ACHN (cell line): Measurements from ENCODE around the gene GLDC.
"Not testable (repeated sequence)": the region's sequence is repeated elsewhere in the genome, so short reads cannot be mapped to it uniquely, and the experiment has no call there.

Experiments used
- DNase-seq: peaks from one replicate; pipeline ENCODE4 v3.0.0-alpha.2; 2015
- in situ Hi-C: cut with HindIII; loops from 2 replicates; pipeline ENCODE4 v1.10.0; 2017; ENCODE audit warnings: low sequenced_read_pairs, low pct_ligation_motif_present, low pct_unique_long_range_greater_than_20kb

GLDC gene

GRCh38 chr9:6551136-6551535 lies 94.4 kb downstream of the GLDC start:
- no peak for DNase-seq
- in situ Hi-C loops = no loop called here

DNA sequence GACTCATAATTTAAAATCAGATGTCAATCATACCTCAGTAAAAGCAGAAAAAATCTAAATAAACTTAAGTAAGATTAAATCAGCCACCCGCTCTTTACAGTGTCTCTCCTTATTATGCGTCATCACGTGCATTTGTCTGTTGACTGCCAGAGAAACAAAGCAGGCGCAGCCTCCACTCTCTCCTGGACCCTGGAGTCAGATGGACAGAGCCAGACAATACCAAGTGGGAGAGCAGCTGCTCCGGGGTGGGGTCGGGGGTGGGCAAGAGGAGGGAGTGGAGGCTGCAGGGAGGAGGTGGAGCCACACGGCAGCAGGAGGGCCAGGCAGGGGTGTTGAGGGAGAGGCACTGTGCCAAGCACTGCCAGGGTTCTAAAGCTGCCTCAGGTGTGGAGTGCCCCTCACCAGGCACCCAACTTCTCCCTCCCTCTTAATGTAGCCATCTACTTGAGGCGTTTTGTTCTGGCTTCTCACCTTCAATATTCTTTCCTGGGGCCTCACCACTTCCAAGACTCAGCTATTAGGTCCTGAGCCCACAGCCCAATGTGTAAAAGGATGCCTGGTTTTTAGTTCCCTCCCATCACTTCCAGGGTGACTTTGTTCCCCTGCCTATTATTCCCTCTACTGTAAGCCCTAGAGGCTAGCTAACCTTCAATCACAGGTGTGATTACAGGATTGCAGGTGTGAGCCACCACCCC lies 96.3 kb downstream of the GLDC start:
- in situ Hi-C loops = no loop called here
- DNase-seq = no peak

GRCh38 chr9:6545017-6545691 lies 100.4 kb downstream of the GLDC start:
- in situ Hi-C loops = no loop called here
- DNase-seq = no peak

GRCh38 chr9:6543204-6543603 lies 102.3 kb downstream of the GLDC start:
- no peak for DNase-seq
- in situ Hi-C loops = no loop called here

- DNase-seq, in situ Hi-C loops: not testable (repeated sequence)
These were observed 102.9 kb downstream of the GLDC start for GRCh38 chr9:6542617-6543016.

- in situ Hi-C loops = no loop called here
- DNase-seq = no peak
These were observed 106.9 kb downstream of the GLDC start for GRCh38 chr9:6538666-6539071.

GRCh38 chr9:6535594-6535993 lies 109.9 kb downstream of the GLDC start:
- in situ Hi-C loops = no loop called here
- DNase-seq = no peak

- in situ Hi-C loops = no loop called here
- DNase-seq = no peak
These were observed 120.0 kb downstream of the GLDC start for GRCh38 chr9:6525326-6526045.

DNA sequence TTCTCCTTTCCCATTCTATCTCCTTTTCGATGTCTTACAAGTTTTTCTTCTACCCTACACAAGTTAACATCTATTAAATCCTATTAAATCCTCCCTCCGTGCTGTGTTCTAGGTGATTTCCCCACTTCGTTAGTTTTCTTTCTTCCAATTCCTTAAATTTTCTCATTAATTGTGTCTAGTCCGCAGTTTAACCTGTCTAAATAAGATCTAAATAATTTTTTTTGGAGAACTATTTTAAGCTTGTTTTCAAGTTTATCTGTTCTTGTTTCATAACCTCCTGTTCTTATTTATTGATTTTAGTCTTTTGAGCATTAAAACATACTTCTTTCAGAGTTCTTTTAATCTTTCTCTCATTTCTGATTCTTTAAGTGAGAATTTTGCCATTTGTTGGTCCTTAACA lies 123.3 kb downstream of the GLDC start:
- in situ Hi-C loops = no loop called here
- DNase-seq = no peak

GRCh38 chr9:6512085-6512657 lies 133.4 kb downstream of the GLDC start:
- in situ Hi-C loops = no loop called here
- no peak for DNase-seq

DNA sequence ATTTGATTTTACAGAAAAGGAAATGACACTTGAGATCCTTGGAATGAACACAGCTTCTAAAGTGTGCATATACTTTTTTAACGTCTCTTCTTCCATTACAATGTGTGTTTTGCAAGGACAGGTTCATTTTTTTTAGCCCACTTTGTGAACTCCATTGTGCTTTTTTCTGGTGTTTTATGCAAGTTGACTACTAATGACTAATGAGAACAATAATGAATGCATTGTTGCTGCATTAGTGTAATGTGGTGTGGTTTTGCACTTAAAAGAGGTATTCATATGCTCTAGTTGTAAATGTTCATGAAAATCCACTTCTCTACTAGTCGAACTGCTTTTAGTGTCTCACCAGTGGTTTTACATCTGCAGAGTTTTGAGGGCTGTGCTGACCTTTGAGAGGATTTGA lies 139.0 kb downstream of the GLDC start:
- in situ Hi-C loops = no loop called here
- no peak for DNase-seq

GRCh38 chr9:6502399-6502798 lies 143.1 kb downstream of the GLDC start:
- in situ Hi-C loops = no loop called here
- no peak for DNase-seq

- DNase-seq = no peak
- in situ Hi-C loops = no loop called here
These were observed 143.9 kb downstream of the GLDC start for GRCh38 chr9:6501526-6502210.

DNA sequence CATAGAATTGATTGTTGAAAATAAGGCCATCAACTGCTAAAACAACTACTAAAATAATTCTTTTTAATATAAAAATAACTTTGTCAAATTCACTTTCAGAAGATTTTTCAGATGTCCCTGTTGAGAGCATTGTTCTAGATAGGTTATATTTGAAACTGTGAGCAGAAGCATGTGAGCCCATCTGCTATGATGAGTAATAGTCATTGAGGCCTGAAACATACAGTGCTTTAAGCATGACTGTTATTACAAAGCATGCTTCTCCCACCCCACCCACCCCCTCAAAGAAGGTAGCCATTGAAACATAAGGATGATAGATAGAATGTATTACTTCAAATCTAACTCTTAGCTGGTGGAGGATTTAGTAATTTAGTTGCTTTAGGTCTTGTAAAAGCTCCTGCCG lies 146.5 kb downstream of the GLDC start:
- DNase-seq = peak; percentile 34
- in situ Hi-C loops = no loop called here

DNA sequence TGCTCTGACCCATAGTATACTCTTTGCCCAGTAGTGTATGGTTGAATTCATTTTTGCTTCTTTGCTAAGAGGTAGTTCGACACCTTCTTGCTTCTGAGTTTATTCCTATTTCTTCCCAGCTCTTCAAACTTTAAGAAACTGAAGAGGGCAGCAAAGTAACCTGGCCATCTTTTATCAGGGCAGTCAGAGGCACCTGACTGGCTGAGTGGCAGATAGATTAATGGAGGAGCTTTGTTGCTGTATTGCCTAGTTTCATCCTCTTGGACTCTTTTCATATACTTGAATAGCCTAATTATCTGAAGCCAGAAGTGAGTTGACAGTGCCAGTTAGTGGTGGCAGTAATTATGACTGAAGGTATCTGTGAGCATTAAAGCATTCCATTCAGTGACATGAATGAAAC lies 150.1 kb downstream of the GLDC start:
- in situ Hi-C loops = no loop called here
- no peak for DNase-seq

DNA sequence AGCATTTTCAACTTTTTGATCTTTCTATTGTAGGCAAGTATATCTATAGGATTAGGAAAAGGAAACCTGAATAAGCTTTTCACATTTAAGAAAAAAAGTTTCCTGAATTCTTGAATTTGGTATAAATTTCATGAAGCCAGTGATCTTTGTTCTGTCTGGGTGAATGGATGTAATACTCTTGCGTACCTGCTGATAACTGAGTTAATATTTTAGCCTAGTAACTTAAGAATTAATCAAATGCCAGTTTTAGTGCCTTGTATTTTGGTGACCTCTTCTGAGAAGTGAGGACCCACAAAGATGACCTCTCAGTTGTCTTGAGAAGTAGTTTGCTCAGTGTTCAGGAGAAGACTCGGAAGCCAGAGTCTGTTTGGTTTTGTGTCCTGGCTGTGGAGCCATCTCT lies 154.7 kb downstream of the GLDC start:
- no peak for DNase-seq
- in situ Hi-C loops = no loop called here

- in situ Hi-C loops = no loop called here
- DNase-seq = no peak
These were observed 156.4 kb downstream of the GLDC start for GRCh38 chr9:6489099-6489498.

DNA sequence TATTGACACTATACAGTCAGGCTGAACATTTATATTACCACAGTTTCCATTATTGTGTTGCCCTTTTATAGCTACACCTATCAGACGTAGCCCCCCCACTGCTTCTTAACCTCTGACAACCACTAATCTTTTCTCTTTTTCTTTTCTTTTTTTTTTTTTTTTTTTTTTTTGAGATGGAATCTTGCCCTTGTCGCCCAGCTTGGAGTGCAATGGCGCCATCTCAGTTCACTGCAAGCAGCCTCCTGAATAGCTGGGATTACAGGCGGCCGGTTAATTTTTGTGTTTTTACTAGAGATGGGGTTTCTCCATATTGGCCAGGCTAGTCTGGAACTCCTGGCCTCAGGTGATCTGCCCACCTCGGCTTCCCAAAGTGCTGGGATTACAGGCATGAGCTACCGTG lies 157.1 kb downstream of the GLDC start:
- in situ Hi-C loops = no loop called here
- peak; percentile 2 for DNase-seq

DNA sequence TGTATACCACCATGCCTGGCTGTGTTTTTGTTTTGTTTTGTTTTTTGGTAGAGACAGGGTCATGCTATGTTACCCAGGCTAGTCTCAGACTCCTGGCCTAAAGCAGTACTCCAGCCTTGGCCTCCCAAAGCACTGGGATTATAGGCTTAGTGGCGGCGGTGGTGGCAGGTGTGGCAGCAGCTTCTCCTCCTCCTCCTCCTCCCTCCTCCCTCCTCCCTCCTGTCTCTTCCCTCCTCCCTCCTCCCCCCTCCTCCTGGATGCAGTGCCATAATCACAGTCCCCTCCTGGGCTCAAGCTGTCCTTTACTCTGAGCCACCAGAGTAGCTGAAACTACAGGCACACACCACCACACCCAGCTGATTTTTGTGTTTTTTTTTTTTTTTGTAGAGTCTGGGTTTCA lies 161.3 kb downstream of the GLDC start:
- in situ Hi-C loops = no loop called here

More for the DNA sequence above, 161.3 kb downstream of the GLDC start:
- DNase-seq = no peak
